ENCODE results near the gene SORCS2.
A peak's percentile ranks its signal among the peaks of the same experiment; 100 is the strongest.

SORCS2 gene

DNA sequence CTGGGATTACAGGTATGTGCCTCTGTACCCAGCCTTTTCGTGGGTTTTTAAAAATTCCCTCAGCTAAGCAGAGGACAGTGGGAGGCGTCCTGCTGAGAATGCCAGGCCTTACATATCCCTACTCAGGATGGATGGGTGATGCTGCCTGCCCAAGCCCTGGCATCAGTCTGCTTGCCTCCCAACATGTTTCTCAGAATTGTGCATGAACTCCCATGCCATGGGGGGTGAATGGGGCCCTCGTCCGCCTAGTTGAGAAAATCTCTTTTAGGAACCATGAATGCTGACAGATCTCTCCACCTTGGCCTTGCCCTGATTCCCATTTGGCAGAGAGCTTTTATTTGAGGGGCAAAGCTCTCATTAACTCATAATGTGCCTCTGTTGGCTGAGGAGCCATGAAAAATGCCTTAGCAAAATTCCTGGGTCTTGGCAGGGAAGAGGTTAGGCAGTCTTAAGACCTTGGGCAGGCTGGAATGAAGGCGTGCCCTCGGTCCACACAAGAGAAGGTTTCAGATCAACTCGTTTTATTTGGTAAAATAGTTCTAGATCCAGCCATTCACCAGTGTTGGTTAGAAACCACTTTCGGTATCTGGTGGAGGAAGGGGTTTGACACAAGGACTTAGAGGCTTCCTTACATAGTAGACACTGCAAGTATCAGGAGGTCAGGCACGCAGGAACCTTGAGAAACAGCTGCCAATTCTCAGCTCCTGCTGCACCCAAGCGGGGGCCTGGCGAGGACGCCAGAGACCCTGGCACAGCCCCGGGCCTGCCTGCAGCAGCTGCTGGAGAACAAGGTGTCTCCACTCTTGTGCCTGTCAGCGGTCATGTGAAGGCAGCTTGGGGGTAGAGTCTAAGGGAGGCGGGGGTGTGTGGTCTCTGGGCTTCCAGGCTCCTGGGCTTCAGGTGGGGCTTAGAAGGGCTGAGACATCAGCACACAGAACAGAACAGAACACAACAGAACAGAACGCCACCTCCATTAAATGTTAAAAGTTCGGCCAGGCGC, 435.2 kb downstream of the SORCS2 start:
- H3K4me1 Mint-ChIP-seq: peaks cover 8% of the 10 kb centered on the region
- no peak for ATAC-seq
- no peak for DNase-seq (ENCODE audit: low spot score in 2 of 2)
- no peaks in the 10 kb centered on the region for H3K36me3 Mint-ChIP-seq
- H3K4me3 Mint-ChIP-seq: no peak overlapping the region
- no peaks in the 10 kb centered on the region for H3K9me3 Mint-ChIP-seq
- H3K27ac Mint-ChIP-seq: peak overlapping the region; percentile 56

DNA sequence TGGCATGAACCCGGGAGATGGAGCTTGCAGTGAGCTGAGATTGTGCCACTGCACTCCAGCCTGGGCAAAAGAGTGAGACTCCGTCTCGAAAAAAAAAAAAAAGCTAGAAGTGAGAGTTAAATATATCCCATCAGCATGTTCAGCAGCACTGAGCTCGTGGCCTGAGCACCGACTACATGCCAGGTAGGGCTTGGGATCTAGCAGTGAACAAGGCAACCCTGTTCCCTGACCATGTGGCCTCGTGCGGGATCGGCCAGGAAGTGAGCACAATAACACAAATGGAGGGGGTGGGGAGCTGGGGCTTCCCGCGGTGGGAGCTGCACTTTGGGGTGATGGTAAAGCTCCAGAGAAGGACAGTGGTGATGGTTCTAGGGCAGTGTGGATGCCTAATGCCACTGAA, 436.1 kb downstream of the SORCS2 start:
- H3K27ac Mint-ChIP-seq: peak overlapping the region; percentile 56
- H3K4me1 Mint-ChIP-seq: peaks cover 14% of the 10 kb centered on the region
- no peaks in the 10 kb centered on the region for H3K36me3 Mint-ChIP-seq
- H3K9me3 Mint-ChIP-seq: no peaks in the 10 kb centered on the region
- ATAC-seq: no peak
- H3K4me3 Mint-ChIP-seq: no peak overlapping the region
- no peak for DNase-seq (ENCODE audit: low spot score in 2 of 2)

DNA sequence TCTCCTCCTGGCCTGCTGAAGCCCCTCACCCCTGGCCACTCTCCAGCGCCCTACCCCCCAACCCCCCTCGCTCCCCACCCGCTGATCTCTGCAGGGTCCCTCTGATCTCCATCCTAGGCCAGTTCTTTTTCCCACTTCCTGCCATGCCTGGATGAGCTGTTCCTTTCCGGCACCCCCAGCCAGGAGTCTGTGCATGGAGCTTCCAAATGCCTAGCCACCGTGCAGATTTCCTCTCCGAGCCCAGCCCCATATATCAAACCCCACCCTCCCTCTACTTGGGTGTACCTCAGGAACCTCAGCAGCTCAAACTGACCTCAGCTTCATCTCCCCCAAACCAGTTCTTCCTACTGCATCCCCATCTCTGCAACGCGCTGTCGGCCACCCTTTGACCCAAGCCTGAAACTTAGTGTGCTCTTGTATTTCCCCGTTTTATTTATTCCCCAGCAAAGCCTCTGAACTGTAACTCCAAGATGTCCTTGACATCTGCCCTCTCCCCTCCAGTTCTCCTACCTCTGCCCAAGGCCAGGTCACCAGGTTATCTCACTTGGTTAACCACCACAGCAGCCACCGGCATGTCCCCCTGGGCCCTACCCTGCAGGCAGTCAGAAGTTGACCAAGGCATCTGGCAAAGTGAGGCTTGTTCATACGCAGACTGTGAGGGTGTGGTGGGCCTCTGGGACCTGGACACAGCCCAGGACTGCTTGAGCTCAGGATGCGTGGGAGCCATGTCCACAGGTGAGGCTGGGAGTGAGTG, 437.3 kb downstream of the SORCS2 start:
- Mint-ChIP-seq H3K27ac (peak overlapping the region; percentile 66), H3K9me3 (no peaks in the 10 kb centered on the region), H3K36me3 (no peaks in the 10 kb centered on the region), H3K4me3 (no peak overlapping the region), H3K4me1 (peaks cover 20% of the 10 kb centered on the region)
- DNase-seq (ENCODE audit: low spot score in 2 of 2) (no peak), ATAC-seq (no peak)

DNA sequence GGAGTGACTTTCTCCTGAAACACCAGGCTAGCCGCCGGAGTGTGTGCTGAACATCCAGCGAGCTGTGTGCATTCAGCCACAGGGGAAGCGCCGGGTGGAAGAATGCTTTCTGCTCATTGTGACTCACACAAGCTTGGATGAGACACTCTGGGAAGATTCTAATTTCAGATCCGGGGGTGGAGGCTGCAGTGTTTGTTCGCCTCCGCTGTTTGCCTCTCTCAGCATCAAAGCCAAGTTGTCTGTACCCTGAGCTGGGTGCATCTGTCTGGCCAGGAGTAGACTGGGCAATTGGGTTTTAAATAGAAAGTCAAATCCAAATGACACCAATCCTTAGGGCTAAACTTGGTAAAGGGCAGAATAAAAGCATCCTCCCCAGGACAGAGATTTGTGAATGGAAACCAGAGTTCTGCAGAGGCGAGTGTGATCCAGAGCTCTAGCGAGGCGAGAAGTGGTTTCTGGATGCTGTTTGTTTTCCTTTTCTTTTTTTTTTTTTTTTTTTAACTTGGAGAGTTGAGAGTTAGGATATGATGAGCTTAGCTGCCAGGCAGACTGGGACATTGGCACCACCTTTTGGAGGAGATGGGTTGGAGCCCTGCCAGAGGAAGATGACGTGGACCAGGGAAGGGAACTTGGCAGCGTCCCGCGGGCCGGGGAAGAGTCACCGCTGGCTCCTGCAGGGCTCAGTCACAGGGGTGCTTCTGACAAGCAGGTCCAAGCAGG, 438.4 kb downstream of the SORCS2 start:
- Mint-ChIP-seq H3K4me3 (no peak overlapping the region), H3K9me3 (no peaks in the 10 kb centered on the region), H3K27ac (no peak overlapping the region), H3K36me3 (no peaks in the 10 kb centered on the region), H3K4me1 (peaks cover 30% of the 10 kb centered on the region)
- no peak for ATAC-seq
- no peak for DNase-seq (ENCODE audit: low spot score in 2 of 2)

DNA sequence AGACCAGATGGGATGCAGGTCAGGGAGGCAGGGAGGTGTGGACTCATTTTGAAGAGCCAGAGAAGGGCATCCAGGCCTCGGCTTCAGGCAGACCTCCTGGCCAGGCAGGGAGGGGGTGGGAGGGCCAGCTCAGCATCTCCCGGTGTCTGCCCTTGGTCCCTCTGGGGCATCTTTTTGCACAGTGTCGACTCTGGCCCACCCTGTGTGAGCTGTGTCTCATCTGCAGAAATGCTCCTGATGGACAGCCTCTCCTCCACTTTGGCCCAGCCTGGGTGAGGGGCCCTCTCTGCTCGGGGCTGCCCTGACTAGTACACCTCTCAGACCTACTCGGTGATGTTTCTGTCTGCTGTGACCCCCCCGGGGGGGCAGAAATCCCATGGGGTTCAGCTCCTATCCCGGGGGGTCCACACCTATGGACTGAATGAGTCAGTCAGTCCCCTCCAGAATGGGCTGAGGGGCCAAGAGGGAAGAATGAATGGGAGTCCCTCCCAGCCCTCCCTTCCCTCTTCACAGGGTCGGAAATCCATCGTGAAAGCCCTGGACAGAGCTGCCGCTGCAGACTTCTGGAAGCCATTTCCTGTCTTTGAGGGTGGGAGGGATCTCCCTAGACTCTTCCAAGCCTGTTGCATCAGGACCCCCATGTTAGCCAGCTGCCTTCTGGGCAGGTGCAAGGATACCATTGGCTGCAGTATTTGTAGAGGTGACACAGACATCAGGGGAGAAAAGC, 439.1 kb downstream of the SORCS2 start:
- H3K27ac Mint-ChIP-seq: no peak overlapping the region

DNA sequence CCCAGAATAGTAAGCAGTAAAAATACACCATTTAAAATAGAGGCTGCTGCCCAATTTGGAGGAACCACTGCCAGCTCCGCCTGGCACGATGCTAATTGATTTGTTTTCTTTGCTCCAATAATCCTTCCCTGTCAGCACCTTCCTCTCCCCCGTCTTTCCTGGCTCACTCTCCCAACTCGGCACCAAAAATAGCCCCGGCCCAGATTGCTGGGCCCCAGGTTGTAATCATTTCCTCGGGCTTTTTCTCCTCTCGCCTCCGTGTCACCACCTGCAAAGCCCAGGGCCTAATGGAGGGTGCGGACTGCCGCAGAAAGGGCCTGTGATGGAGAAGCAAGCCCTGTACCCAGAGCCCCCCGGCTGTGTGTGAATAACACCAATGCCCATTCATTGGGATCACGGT, 440.0 kb downstream of the SORCS2 start:
- DNase-seq (ENCODE audit: low spot score in 2 of 2) (no peak), ATAC-seq (no peak)
- Mint-ChIP-seq H3K36me3 (no peaks in the 10 kb centered on the region), H3K4me1 (peaks cover 37% of the 10 kb centered on the region), H3K4me3 (no peak overlapping the region), H3K9me3 (no peaks in the 10 kb centered on the region), H3K27ac (no peak overlapping the region)

More for the DNA sequence above, 439.1 kb downstream of the SORCS2 start:
- ATAC-seq: no peak
- no peak for DNase-seq (ENCODE audit: low spot score in 2 of 2)
- Mint-ChIP-seq H3K4me1 (peaks cover 37% of the 10 kb centered on the region), H3K9me3 (no peaks in the 10 kb centered on the region), H3K36me3 (no peaks in the 10 kb centered on the region), H3K4me3 (no peak overlapping the region)

DNA sequence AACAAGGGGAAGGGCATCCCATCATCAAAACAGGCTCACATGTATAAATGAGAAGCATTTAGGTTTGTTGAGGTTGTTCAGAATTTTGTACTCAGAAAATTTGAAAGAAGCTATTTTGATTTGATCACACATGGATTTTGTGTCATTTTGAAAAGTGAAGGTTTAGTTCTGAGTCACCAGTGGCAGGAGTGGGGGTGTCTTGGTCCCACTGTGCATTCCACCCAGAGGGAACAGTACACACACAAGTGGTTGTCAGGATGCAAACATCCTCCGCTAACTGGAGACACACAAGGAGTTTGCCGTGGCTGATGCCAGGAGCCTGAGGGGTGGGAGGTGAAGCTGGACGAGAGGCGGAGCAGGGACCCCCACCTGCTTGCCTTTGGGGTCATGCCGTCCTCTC, 440.6 kb downstream of the SORCS2 start:
- no peak overlapping the region for H3K4me3 Mint-ChIP-seq
- no peak overlapping the region for H3K27ac Mint-ChIP-seq
- H3K4me1 Mint-ChIP-seq: peaks cover 37% of the 10 kb centered on the region
- ATAC-seq: no peak
- H3K36me3 Mint-ChIP-seq: no peaks in the 10 kb centered on the region
- no peak for DNase-seq (ENCODE audit: low spot score in 2 of 2)
- H3K9me3 Mint-ChIP-seq: no peaks in the 10 kb centered on the region

DNA sequence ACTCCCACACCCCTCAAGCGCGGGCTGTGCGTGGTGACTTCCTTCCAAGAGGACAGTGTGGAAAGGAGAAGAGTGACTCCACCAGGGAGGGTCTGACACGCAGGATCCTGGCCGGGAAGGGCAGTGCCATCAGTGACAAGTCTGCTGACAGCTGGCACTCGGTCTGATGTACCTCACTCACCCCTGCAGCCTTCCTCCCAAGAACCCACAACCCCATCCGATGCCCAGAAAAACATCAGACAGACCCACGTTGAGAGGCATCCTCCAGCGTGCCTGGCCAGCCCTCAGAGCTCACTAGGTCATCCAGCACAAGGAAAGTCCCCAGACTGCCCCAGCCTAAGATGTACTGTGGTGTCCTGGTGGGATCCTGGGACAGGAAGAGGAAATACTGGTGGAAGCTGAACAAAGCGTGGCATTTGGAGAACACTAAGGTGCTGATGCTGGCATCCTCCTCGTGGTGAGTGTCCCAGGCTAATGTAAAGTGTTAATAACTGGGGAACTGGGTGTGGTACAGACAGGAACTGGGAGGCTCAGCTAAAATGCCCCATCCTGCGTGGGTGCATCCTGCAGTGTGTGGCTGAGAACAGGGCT, 442.4 kb downstream of the SORCS2 start:
- Mint-ChIP-seq H3K27ac (peak overlapping the region; percentile 39), H3K4me3 (no peak overlapping the region), H3K4me1 (peaks cover 35% of the 10 kb centered on the region), H3K36me3 (no peaks in the 10 kb centered on the region), H3K9me3 (no peaks in the 10 kb centered on the region)
- DNase-seq (ENCODE audit: low spot score in 2 of 2) (no peak), ATAC-seq (peak; percentile 34)

DNA sequence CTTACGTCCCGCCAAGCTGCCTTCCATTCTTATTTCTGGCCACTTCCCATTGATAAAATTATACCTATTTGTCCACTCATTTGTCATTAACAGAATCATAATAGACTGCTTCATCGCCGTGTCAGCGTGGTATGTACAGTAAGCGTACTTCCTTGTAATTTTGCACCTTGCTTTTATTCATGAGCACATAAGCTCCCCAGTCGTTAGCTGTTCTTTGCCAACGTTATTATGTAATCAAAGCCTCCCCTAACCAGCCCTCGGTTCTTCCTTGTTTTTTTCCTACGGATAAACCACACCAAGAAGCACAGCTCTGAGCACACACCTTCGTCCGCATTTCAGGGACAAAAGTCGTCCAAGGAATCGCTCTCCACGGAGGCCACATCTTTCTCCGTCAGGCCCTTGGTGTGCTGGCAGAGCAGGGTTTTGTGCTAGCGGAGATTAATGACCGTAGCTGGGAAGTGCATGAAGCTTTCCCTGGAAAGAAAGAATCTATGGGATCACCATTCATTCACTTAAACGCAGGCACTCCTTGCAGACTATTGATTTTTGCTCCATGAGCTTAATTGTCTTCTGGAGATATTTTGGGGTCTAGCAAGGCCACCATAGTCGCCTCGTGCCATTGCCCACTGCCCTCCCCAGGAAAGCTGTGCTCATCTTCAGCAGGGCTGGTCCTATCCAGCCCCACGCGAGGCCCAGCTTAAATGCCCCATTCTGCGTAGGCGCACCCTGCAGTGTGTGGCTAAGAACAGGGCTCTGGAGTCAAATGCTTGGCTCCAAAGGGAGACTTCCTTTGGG, 443.3 kb downstream of the SORCS2 start:
- DNase-seq (ENCODE audit: low spot score in 2 of 2) (no peak), ATAC-seq (no peak)
- no peaks in the 10 kb centered on the region for H3K36me3 Mint-ChIP-seq
- H3K9me3 Mint-ChIP-seq: no peaks in the 10 kb centered on the region
- H3K4me1 Mint-ChIP-seq: peaks cover 32% of the 10 kb centered on the region
- H3K4me3 Mint-ChIP-seq: no peak overlapping the region
- no peak overlapping the region for H3K27ac Mint-ChIP-seq

DNA sequence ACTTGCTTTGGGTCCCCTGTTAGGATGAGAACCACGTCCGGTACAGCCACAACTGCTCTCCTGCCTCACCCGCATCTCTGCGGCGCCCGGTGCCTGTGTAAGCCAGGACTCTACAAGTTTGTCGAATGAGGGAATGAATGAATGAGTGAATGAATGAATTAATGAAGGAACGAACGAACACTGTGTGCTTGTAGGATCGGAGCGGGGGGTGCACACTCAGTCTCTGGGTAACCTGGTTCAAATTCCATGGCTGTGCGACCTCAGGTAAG, 443.8 kb downstream of the SORCS2 start:
- H3K4me3 Mint-ChIP-seq: no peak overlapping the region
- DNase-seq (ENCODE audit: low spot score in 2 of 2): no peak
- no peak overlapping the region for H3K27ac Mint-ChIP-seq
- peaks cover 32% of the 10 kb centered on the region for H3K4me1 Mint-ChIP-seq
- ATAC-seq: no peak
- H3K36me3 Mint-ChIP-seq: no peaks in the 10 kb centered on the region
- no peaks in the 10 kb centered on the region for H3K9me3 Mint-ChIP-seq

DNA sequence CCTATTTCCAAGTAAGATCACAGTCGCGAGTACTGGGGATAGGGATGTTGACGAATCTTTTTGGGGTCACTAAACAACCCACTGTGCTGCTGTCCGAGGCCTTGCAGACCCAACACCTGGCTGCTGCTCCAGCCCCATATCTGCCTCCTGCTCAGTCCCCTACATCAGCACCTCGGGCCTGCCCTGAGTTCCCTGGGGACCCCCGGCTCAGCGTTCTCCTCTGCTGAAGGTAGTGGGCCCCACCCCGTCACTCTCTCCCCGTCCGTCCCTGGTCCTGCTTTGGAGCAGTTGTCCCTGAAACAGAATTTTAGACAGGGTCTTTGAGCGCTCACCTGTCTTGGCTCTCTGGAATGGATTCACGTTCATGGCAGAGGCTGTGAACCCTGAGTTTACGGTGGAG, 444.8 kb downstream of the SORCS2 start:
- Mint-ChIP-seq H3K4me1 (peaks cover 32% of the 10 kb centered on the region), H3K36me3 (no peaks in the 10 kb centered on the region), H3K27ac (no peak overlapping the region), H3K9me3 (no peaks in the 10 kb centered on the region), H3K4me3 (no peak overlapping the region)
- ATAC-seq (no peak), DNase-seq (ENCODE audit: low spot score in 2 of 2) (no peak)

DNA sequence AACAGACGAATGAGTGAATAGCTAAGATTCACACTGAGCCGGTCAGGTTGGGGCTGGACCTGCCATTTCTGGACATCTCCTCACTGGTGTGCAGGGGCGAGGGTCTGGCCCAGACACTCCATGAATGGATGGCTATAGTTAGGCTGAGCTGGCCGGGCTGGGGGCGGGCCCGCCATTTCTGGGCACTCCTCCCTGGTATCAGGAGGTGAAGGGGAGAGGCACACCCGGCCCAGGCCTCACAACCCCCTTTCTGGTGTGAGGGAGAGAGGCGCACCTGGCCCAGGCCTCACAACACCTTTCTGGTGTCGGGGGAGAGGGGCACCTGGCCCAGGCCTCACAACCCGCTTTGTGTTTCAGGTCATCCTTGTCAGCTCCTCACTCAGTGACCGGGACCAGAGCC, 445.6 kb downstream of the SORCS2 start:
- H3K27ac Mint-ChIP-seq: no peak overlapping the region
- ATAC-seq (no peak), DNase-seq (ENCODE audit: low spot score in 2 of 2) (no peak)
- no peaks in the 10 kb centered on the region for H3K36me3 Mint-ChIP-seq
- H3K9me3 Mint-ChIP-seq: no peaks in the 10 kb centered on the region
- H3K4me3 Mint-ChIP-seq: no peak overlapping the region
- peaks cover 25% of the 10 kb centered on the region for H3K4me1 Mint-ChIP-seq

DNA sequence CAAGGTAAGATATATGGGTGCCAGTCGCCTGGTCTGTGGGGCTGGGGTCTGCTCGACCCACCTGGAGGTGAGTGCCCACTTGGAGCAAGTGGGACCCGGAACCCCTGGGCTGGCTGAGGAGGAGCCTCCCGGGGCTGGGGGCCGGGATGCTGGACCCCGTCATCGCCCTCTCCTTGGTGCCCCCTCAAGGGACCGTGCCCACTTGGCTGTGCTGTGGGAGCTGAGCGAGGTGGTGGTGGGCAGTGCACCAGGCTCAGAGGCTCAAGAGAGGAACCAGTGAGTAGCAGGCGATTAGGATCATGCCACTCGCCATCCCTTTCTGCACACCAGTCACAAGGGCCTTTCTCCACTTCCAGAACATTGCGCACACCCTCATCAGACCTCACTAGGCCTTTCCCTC, 446.2 kb downstream of the SORCS2 start:
- no peak overlapping the region for H3K27ac Mint-ChIP-seq
- no peak for DNase-seq (ENCODE audit: low spot score in 2 of 2)
- no peak for ATAC-seq
- H3K36me3 Mint-ChIP-seq: no peaks in the 10 kb centered on the region
- H3K4me1 Mint-ChIP-seq: peaks cover 22% of the 10 kb centered on the region
- H3K4me3 Mint-ChIP-seq: no peak overlapping the region
- no peaks in the 10 kb centered on the region for H3K9me3 Mint-ChIP-seq
